ENCODE data around the gene ADAP1.

DNA sequence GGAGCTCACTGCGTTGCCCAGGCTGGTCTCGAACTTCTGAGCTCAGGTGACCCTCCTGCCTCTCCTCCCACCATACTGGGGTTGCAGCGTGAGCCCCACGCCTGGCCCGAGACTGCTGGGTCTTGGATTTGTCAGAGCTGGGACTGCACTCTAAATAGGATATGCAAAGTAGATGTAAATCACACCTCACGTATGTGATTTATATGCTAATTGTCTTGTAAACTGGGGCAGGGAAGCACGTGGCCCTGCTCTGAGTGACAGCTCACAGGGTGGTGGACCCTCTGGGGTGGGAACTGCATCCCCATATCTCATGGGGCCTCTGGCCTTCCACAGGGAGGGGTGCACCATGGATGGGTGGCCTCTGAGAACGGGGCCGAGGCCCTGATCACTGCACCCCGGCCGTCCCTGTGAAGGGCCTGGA, 44.0 kb downstream of the ADAP1 start:
- TF ChIP-seq, protein P1, sequence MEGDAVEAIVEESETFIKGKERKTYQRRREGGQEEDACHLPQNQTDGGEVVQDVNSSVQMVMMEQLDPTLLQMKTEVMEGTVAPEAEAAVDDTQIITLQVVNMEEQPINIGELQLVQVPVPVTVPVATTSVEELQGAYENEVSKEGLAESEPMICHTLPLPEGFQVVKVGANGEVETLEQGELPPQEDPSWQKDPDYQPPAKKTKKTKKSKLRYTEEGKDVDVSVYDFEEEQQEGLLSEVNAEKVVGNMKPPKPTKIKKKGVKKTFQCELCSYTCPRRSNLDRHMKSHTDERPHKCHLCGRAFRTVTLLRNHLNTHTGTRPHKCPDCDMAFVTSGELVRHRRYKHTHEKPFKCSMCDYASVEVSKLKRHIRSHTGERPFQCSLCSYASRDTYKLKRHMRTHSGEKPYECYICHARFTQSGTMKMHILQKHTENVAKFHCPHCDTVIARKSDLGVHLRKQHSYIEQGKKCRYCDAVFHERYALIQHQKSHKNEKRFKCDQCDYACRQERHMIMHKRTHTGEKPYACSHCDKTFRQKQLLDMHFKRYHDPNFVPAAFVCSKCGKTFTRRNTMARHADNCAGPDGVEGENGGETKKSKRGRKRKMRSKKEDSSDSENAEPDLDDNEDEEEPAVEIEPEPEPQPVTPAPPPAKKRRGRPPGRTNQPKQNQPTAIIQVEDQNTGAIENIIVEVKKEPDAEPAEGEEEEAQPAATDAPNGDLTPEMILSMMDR (IDR thresholded peaks at IDR 0.05): no peak
- TF ChIP-seq POLR2A (IDR thresholded peaks at IDR 0.05): no peak

Data from adrenal gland (tissue), 5 donors.